WTC11 (cell line): ENCODE data around the gene GLIPR2. TPM values are rescaled to one million over a fixed set of nuclear protein-coding genes. Genes with fewer than 3 reads are reported as not detected.
A peak's percentile ranks its signal among the peaks of the same experiment; 100 is the strongest.

Source experiments
- ATAC-seq: fragments of 200-7000 bp; cut with Tn5 transposase; 2 replicates; pipeline ENCODE4 v1.10.0; 2021; ENCODE audit warnings: mild to moderate bottlenecking, moderate library complexity
- CTCF ChIA-PET: fragments of 300-600 bp; sonication (Branson Sonifier 250); formaldehyde crosslinking; loops from one replicate; lab custom pipeline; 2021; ENCODE audit warnings: antibody characterized with exemption; lab: Charles Lee
- POLR2A ChIA-PET: fragments of 350-600 bp; sonication (Branson Sonifier 250); formaldehyde crosslinking; loops from one replicate; lab custom pipeline; 2021; ENCODE audit warnings: antibody characterized with exemption; lab: Charles Lee
- DNase-seq: peaks from one replicate; pipeline ENCODE4 v3.0.0; 2021; ENCODE audit warnings: low spot score
- H3K27ac Mint-ChIP-seq: 2 replicates; pipeline ENCODE4 v1.8.0; 2021; ENCODE audit warnings: mixed read lengths
- H3K27me3 Mint-ChIP-seq: 2 replicates; pipeline ENCODE4 v1.8.0; 2021; ENCODE audit warnings: low read depth, mild to moderate bottlenecking, moderate library complexity, mixed read lengths
- H3K36me3 Mint-ChIP-seq: 2 replicates; pipeline ENCODE4 v1.8.0; 2021; ENCODE audit warnings: mixed read lengths
- H3K4me1 Mint-ChIP-seq: 2 replicates; pipeline ENCODE4 v1.8.0; 2022; ENCODE audit warnings: mixed read lengths
- H3K4me3 Mint-ChIP-seq: 2 replicates; pipeline ENCODE4 v1.8.0; 2021; ENCODE audit warnings: mild to moderate bottlenecking, moderate library complexity, mixed read lengths
- H3K9me3 Mint-ChIP-seq: 2 replicates; pipeline ENCODE4 v1.8.0; 2021; ENCODE audit warnings: mixed read lengths
- CDX4 ChIP-seq: fragments of 250-450 bp; sonication (Bioruptor Pico); IDR thresholded peaks from 2 replicates; pipeline ENCODE4 v1.9.0; 2021; ENCODE audit warnings: moderate library complexity, mild to moderate bottlenecking, inconsistent platforms, borderline replicate concordance
- CREB1 ChIP-seq: sonication (generic); formaldehyde crosslinking; IDR thresholded peaks from 2 replicates; pipeline ENCODE4 v1.8.0; 2023; ENCODE audit warnings: mild to moderate bottlenecking, missing genetic modification reagents
- FOXJ3 ChIP-seq: sonication (generic); formaldehyde crosslinking; IDR thresholded peaks from 2 replicates; pipeline ENCODE4 v1.9.0; 2021; ENCODE audit warnings: missing genetic modification reagents, mild to moderate bottlenecking, borderline replicate concordance
- HMGA2 ChIP-seq: fragments of 250-450 bp; sonication (Bioruptor Pico); IDR thresholded peaks from 2 replicates; pipeline ENCODE4 v1.4.0; 2021; ENCODE audit warnings: mild to moderate bottlenecking, moderate library complexity
- IRF2 ChIP-seq: sonication (generic); formaldehyde crosslinking; IDR thresholded peaks from 2 replicates; pipeline ENCODE4 v1.8.0; 2022; ENCODE audit warnings: low read depth, missing genetic modification reagents, borderline replicate concordance
- JAZF1 ChIP-seq: fragments of 250-450 bp; sonication (Bioruptor Pico); IDR thresholded peaks from 2 replicates; pipeline ENCODE4 v1.9.0; 2021; ENCODE audit warnings: moderate library complexity, mild to moderate bottlenecking, inconsistent platforms
- JUN ChIP-seq: sonication (generic); formaldehyde crosslinking; IDR thresholded peaks from 2 replicates; pipeline ENCODE4 v1.8.0; 2023; ENCODE audit warnings: mild to moderate bottlenecking, missing genetic modification reagents
- OVOL2 ChIP-seq: fragments of 250-450 bp; sonication (Bioruptor Pico); IDR thresholded peaks from 2 replicates; pipeline ENCODE4 v1.9.0; 2021; ENCODE audit warnings: mild to moderate bottlenecking, borderline replicate concordance
- PRDM15 ChIP-seq: sonication (generic); formaldehyde crosslinking; IDR thresholded peaks from 2 replicates; pipeline ENCODE4 v1.8.0; 2022; ENCODE audit warnings: missing genetic modification reagents
- PREB ChIP-seq: sonication (generic); formaldehyde crosslinking; IDR thresholded peaks from 2 replicates; pipeline ENCODE4 v1.8.1; 2022; ENCODE audit warnings: mild to moderate bottlenecking, missing genetic modification reagents, moderate library complexity, borderline replicate concordance
- TP53 ChIP-seq: sonication (generic); formaldehyde crosslinking; IDR thresholded peaks from 2 replicates; pipeline ENCODE4 v1.8.1; 2023; ENCODE audit warnings: mild to moderate bottlenecking, missing genetic modification reagents
- USF2 ChIP-seq: sonication (generic); formaldehyde crosslinking; IDR thresholded peaks from 2 replicates; pipeline ENCODE4 v1.8.1; 2023; ENCODE audit warnings: mild to moderate bottlenecking, missing genetic modification reagents, moderate library complexity
- ZNF317 ChIP-seq: sonication (generic); formaldehyde crosslinking; IDR thresholded peaks from 2 replicates; pipeline ENCODE4 v1.8.1; 2023; ENCODE audit warnings: low read depth, mild to moderate bottlenecking, moderate library complexity, missing genetic modification reagents, borderline replicate concordance
- ZNF423 ChIP-seq: fragments of 250-450 bp; sonication (Bioruptor Pico); IDR thresholded peaks from 2 replicates; pipeline ENCODE4 v2.1.2; 2022; ENCODE audit warnings: mild to moderate bottlenecking, moderate library complexity
- total RNA-seq: library from RNA; stranded (reverse); gene quantifications from 3 replicates; pipeline ENCODE4 v1.2.3, GENCODE V29; 2021
- TF ChIP-seq, protein P1 (sequence below): fragments of 250-450 bp; sonication (Bioruptor Pico); IDR thresholded peaks from 2 replicates; pipeline ENCODE4 v1.8.0; 2021; ENCODE audit warnings: mild to moderate bottlenecking
- TF ChIP-seq, protein P2 (sequence below): sonication (generic); formaldehyde crosslinking; conservative IDR thresholded peaks from 2 replicates; pipeline ENCODE4 v1.8.1; 2022; ENCODE audit warnings: mild to moderate bottlenecking, missing genetic modification reagents
- TF ChIP-seq, protein P3 (sequence below): sonication (generic); formaldehyde crosslinking; IDR thresholded peaks from 2 replicates; pipeline ENCODE4 v1.8.1; 2022; ENCODE audit warnings: missing genetic modification reagents, borderline replicate concordance

GLIPR2 gene
- total RNA-seq, 1 experiment from 2014 or later, result 3.7 TPM

- ATAC-seq, result no peak
- POLR2A ChIA-PET, result no interaction called here
- CTCF ChIA-PET, result interaction anchor here (0.7 to 7.7 kb wide), 7 partner anchors 11 to 308 kb away, joined by 3 to 131 read pairs (median 4); no protein-coding TSS in a partner anchor
- no peak overlapping the region for H3K27ac Mint-ChIP-seq
- TF ChIP-seq, protein P1, sequence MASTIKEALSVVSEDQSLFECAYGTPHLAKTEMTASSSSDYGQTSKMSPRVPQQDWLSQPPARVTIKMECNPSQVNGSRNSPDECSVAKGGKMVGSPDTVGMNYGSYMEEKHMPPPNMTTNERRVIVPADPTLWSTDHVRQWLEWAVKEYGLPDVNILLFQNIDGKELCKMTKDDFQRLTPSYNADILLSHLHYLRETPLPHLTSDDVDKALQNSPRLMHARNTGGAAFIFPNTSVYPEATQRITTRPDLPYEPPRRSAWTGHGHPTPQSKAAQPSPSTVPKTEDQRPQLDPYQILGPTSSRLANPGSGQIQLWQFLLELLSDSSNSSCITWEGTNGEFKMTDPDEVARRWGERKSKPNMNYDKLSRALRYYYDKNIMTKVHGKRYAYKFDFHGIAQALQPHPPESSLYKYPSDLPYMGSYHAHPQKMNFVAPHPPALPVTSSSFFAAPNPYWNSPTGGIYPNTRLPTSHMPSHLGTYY, result no peak
- TF ChIP-seq, protein P2, sequence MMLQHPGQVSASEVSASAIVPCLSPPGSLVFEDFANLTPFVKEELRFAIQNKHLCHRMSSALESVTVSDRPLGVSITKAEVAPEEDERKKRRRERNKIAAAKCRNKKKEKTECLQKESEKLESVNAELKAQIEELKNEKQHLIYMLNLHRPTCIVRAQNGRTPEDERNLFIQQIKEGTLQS, result no peak
- TF ChIP-seq FOXJ3 (CRISPR knock-in tag) (no peak), USF2 (no peak), JUN (CRISPR knock-in tag) (no peak), ZNF317 (CRISPR knock-in tag) (no peak), ZNF423 (no peak), PREB (CRISPR knock-in tag) (no peak)
- TF ChIP-seq, protein P3, sequence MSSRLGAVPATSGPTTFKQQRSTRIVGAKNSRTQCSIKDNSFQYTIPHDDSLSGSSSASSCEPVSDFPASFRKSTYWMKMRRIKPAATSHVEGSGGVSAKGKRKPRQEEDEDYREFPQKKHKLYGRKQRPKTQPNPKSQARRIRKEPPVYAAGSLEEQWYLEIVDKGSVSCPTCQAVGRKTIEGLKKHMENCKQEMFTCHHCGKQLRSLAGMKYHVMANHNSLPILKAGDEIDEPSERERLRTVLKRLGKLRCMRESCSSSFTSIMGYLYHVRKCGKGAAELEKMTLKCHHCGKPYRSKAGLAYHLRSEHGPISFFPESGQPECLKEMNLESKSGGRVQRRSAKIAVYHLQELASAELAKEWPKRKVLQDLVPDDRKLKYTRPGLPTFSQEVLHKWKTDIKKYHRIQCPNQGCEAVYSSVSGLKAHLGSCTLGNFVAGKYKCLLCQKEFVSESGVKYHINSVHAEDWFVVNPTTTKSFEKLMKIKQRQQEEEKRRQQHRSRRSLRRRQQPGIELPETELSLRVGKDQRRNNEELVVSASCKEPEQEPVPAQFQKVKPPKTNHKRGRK (CRISPR knock-in tag), result no peak
- no peak overlapping the region for H3K4me3 Mint-ChIP-seq
- DNase-seq, result no peak
- no peaks in the 10 kb centered on the region for H3K36me3 Mint-ChIP-seq
- peaks cover 24% of the 10 kb centered on the region for H3K4me1 Mint-ChIP-seq
- H3K9me3 Mint-ChIP-seq, result no peaks in the 10 kb centered on the region
- no peaks in the 10 kb centered on the region for H3K27me3 Mint-ChIP-seq
Measured at GRCh38 chr9:36099718-36100117, 36.8 kb upstream of the GLIPR2 start.

DNA sequence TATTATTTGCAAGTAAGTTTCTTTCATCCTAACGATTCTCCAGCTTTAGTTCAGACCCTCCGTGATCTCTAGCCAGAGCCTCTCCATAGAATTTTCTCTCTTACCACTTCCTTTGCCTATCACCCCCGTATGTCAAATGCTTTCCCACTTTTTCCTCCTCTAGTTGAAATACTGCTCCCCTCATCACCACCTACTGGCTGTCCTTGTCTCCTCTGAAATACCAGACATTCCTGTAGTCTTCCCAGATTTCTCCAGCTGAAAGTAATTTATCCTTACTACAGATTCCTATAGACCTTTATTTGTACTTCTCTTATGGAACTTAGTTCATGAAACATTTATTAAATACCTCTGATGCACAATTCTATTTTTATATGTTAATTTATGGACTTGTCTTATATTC lies 36.0 kb upstream of the GLIPR2 start:
- H3K27ac Mint-ChIP-seq, result peak overlapping the region; percentile 25
- no peaks in the 10 kb centered on the region for H3K9me3 Mint-ChIP-seq
- TF ChIP-seq TP53 (CRISPR knock-in tag) (no peak), PREB (CRISPR knock-in tag) (no peak), OVOL2 (CRISPR knock-in tag) (no peak), CREB1 (CRISPR knock-in tag) (no peak), JAZF1 (CRISPR knock-in tag) (no peak)
- ChIA-PET POLR2A (interaction anchor here (1.1 kb wide), 1 partner anchor 90 kb away, joined by 4 read pairs; the partner anchor contains the start of gene CLTA), CTCF (interaction anchor here (0.5 to 7.7 kb wide), 14 partner anchors 10 to 307 kb away, joined by 3 to 131 read pairs (median 4); partner anchors contain the start of gene GLIPR2)
- H3K4me1 Mint-ChIP-seq, result peaks cover 24% of the 10 kb centered on the region
- no peak overlapping the region for H3K4me3 Mint-ChIP-seq
- H3K36me3 Mint-ChIP-seq, result no peaks in the 10 kb centered on the region
- ATAC-seq (peak; percentile 88), DNase-seq (no peak)
- H3K27me3 Mint-ChIP-seq, result no peaks in the 10 kb centered on the region

DNA sequence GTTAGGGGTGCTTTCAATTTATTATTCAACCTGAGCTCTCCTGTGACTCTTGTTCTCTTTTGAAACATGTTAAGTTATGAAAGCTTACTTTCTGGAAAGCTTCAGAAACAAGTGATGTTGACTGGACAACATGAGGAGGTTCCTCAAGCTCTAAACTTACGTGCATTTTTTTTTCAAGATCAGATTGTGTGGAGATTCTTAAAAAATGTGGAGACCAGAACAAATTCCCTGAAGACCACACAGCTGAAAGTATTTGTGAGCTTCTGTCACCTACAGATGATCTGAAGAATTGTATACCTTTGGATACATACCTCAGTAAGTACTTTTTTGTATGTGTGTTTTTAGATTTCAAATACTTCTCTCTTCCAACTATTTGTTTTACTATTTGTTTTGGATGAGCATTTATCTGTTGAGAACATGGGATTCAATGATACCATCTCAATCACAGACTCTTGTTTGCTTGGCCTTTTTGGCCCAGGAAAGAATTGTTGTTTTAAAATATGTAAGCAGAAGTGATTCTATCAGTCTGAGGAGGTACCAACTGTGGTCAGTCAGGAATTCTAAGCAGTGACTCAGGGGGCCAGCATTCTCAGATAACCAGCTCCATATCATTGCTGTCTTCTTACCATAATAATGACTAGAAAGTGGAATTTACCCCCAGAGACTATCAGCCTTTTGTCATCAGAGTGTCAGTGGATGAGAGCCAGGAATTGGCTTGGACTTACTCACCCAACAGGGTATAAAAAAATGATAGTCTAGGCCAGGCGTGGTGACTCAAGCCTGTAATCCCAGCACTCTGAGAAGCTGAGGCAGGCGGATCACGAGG lies 34.4 kb upstream of the GLIPR2 start:
- Mint-ChIP-seq H3K27me3 (no peaks in the 10 kb centered on the region), H3K4me3 (no peak overlapping the region), H3K27ac (peak overlapping the region; percentile 77; the same call in 1 of the 2 replicates), H3K4me1 (peaks cover 24% of the 10 kb centered on the region), H3K36me3 (no peaks in the 10 kb centered on the region), H3K9me3 (no peaks in the 10 kb centered on the region)
- CTCF ChIA-PET, result interaction anchor here (0.6 to 7.7 kb wide), 25 partner anchors 8 to 220 kb away, joined by 3 to 131 read pairs (median 4); partner anchors contain the start of genes CCIN, CLTA, GLIPR2 and RECK
- DNase-seq (no peak), ATAC-seq (no peak)
- POLR2A ChIA-PET, result no interaction called here
- no peak for TF ChIP-seq IRF2 (CRISPR knock-in tag)
- no peak for TF ChIP-seq CDX4 (CRISPR knock-in tag)
- TF ChIP-seq JUN (CRISPR knock-in tag), result no peak
- no peak for TF ChIP-seq HMGA2 (CRISPR knock-in tag)
- TF ChIP-seq PREB (CRISPR knock-in tag), result no peak
- no peak for TF ChIP-seq PRDM15 (CRISPR knock-in tag)
